GM03348 (cell line): ENCODE measurements around the gene CADM2.

Source experiments
- DNase-seq: peaks from one replicate; pipeline ENCODE4 v3.0.0; 2012; ENCODE audit warnings: low spot score

CADM2 gene

GRCh38 chr3:85189731-85190130 lies 230.9 kb downstream of the CADM2 start:
- no peak for DNase-seq

- no peak for DNase-seq
Measured at GRCh38 chr3:85193565-85193964, 234.8 kb downstream of the CADM2 start.

GRCh38 chr3:85208650-85209049 lies 249.9 kb downstream of the CADM2 start:
- no peak for DNase-seq

- no peak for DNase-seq
Measured at GRCh38 chr3:85210540-85210939, 251.8 kb downstream of the CADM2 start.

GRCh38 chr3:85228966-85229365 lies 270.2 kb downstream of the CADM2 start:
- DNase-seq = no peak

GRCh38 chr3:85244091-85244490 lies 285.3 kb downstream of the CADM2 start:
- no peak for DNase-seq

- DNase-seq = no peak
Measured at GRCh38 chr3:85244519-85244918, 285.7 kb downstream of the CADM2 start.

GRCh38 chr3:85251766-85252165 lies 293.0 kb downstream of the CADM2 start:
- DNase-seq = no peak

GRCh38 chr3:85252686-85253085 lies 293.9 kb downstream of the CADM2 start:
- DNase-seq = no peak

- DNase-seq = no peak
Measured at GRCh38 chr3:85254738-85255137, 295.9 kb downstream of the CADM2 start.

GRCh38 chr3:85255949-85256348 lies 297.2 kb downstream of the CADM2 start:
- DNase-seq = no peak

- DNase-seq = no peak
Measured at GRCh38 chr3:85258326-85258725, 299.5 kb downstream of the CADM2 start.

GRCh38 chr3:85258819-85259218 lies 300.0 kb downstream of the CADM2 start:
- no peak for DNase-seq

- DNase-seq = no peak
Measured at GRCh38 chr3:85259748-85260147, 301.0 kb downstream of the CADM2 start.

- no peak for DNase-seq
Measured at GRCh38 chr3:85264381-85264780, 305.6 kb downstream of the CADM2 start.

GRCh38 chr3:85270488-85270887 lies 311.7 kb downstream of the CADM2 start:
- no peak for DNase-seq

GRCh38 chr3:85271911-85272310 lies 313.1 kb downstream of the CADM2 start:
- no peak for DNase-seq

GRCh38 chr3:85288257-85288656 lies 329.5 kb downstream of the CADM2 start:
- no peak for DNase-seq

GRCh38 chr3:85297291-85297690 lies 338.5 kb downstream of the CADM2 start:
- no peak for DNase-seq

GRCh38 chr3:85298032-85298431 lies 339.2 kb downstream of the CADM2 start:
- DNase-seq = no peak

GRCh38 chr3:85303156-85303555 lies 344.4 kb downstream of the CADM2 start:
- DNase-seq = no peak

- no peak for DNase-seq
Measured at GRCh38 chr3:85304360-85304964, 345.7 kb downstream of the CADM2 start.

GRCh38 chr3:85312331-85312730 lies 353.5 kb downstream of the CADM2 start:
- DNase-seq = no peak

- no peak for DNase-seq
Measured at GRCh38 chr3:85313380-85313779, 354.6 kb downstream of the CADM2 start.

GRCh38 chr3:85316252-85316651 lies 357.5 kb downstream of the CADM2 start:
- DNase-seq = no peak
